Ishikawa (cell line): ENCODE measurements around the gene ACR.

Experiments
- CEBPB ChIP-seq: IDR thresholded peaks from 2 replicates; pipeline ENCODE4 v1.6.1; 2012
- EGR1 ChIP-seq: IDR thresholded peaks from 2 replicates; pipeline ENCODE4 v1.6.1; 2012
- EP300 ChIP-seq: IDR thresholded peaks from 2 replicates; pipeline ENCODE4 v1.6.1; 2012; ENCODE audit warnings: borderline replicate concordance
- FOXM1 ChIP-seq: IDR thresholded peaks from 2 replicates; pipeline ENCODE4 v1.6.1; 2012; ENCODE audit warnings: low read depth, borderline replicate concordance
- MAX ChIP-seq: IDR thresholded peaks from 2 replicates; pipeline ENCODE4 v1.6.1; 2012
- NFIC ChIP-seq: IDR thresholded peaks from 2 replicates; pipeline ENCODE4 v1.6.1; 2012
- RAD21 ChIP-seq: IDR thresholded peaks from 2 replicates; pipeline ENCODE4 v1.6.1; 2012; ENCODE audit warnings: low read depth
- REST ChIP-seq: IDR thresholded peaks from 2 replicates; pipeline ENCODE4 v1.6.1; 2012; ENCODE audit warnings: low read depth, mild to moderate bottlenecking
- TAF1 ChIP-seq: IDR thresholded peaks from 2 replicates; pipeline ENCODE4 v1.6.1; 2012; ENCODE audit warnings: low read depth, mild to moderate bottlenecking
- USF1 ChIP-seq: IDR thresholded peaks from 2 replicates; pipeline ENCODE4 v1.6.1; 2012
- ZBTB7A ChIP-seq: IDR thresholded peaks from 2 replicates; pipeline ENCODE4 v1.6.1; 2012; ENCODE audit warnings: low read depth

GRCh38 chr22:50696799-50697561 is 41.0 kb upstream of the ACR start:
- no peak for TF ChIP-seq MAX
- TF ChIP-seq FOXM1 = no peak
- TF ChIP-seq USF1 = no peak
- TF ChIP-seq REST = no peak
- no peak for TF ChIP-seq NFIC
- no peak for TF ChIP-seq TAF1
- TF ChIP-seq EP300 = no peak
- no peak for TF ChIP-seq RAD21
- peak; percentile 44; the same call in 1 of the 2 replicates for TF ChIP-seq ZBTB7A
- no peak for TF ChIP-seq CEBPB
- no peak for TF ChIP-seq EGR1
